K562 (cell line): ENCODE results near the gene ZNF143. TPM values are rescaled to one million over a fixed set of nuclear protein-coding genes. Genes with fewer than 3 reads are reported as not detected.

Source experiments
- FOSL1 ChIP-seq: fragments of 200-800 bp; sonication (Bioruptor generic); conservative IDR thresholded peaks from 2 replicates; pipeline ENCODE4 v1.6.1; 2016; ENCODE audit warnings: missing genetic modification characterization, missing compliant biosample characterization
- L3MBTL2 ChIP-seq: fragments of 450-650 bp; IDR thresholded peaks from 2 replicates; pipeline ENCODE4 v1.6.1; 2016; ENCODE audit warnings: mild to moderate bottlenecking, moderate library complexity
- RAD21 ChIP-seq, 2 experiments: fragments of 250-450 bp in 1 of 2; fragments of 450-650 bp in 1 of 2; sonication (Bioruptor Pico) in 1 of 2; formaldehyde crosslinking in 1 of 2; IDR thresholded peaks in 1 of 2; conservative IDR thresholded peaks in 1 of 2; 2 replicates each; pipeline versions ENCODE4 v1.4.0 to v1.8.0; 2020 to 2022; ENCODE audit warnings: mild to moderate bottlenecking in 2 of 2, moderate library complexity in 1 of 2
- RB1 ChIP-seq: fragments of 450-650 bp; IDR thresholded peaks from 2 replicates; pipeline ENCODE4 v1.6.1; 2017; ENCODE audit warnings: low read depth, mild to moderate bottlenecking
- UBTF ChIP-seq, 2 experiments: IDR thresholded peaks; 2 replicates each; pipeline ENCODE4 v1.6.1; 2012; ENCODE audit warnings: improper control_type of control experiment in 2 of 2, low read depth in 2 of 2, low read length in 2 of 2, borderline replicate concordance in 1 of 2
- ZNF384 ChIP-seq: IDR thresholded peaks from 2 replicates; pipeline ENCODE4 v1.6.1; 2012; ENCODE audit warnings: low read depth, low read length, improper control_type of control experiment
- polyA plus RNA-seq, 8 experiments: library from polyadenylated mRNA; depleted of rRNA in 4 of 8; stranded (reverse) in 5 of 8; unstranded in 3 of 8; fragments of >200 nt; fragmentation: Nextera tagmentation in 2 of 8; fragmentation: Illumina TruSeq in 1 of 8; extraction: Ambion mirVana in 2 of 8; extraction: Trizol in 1 of 8; gene quantifications; 2 replicates each; pipeline versions ENCODE4 v1.2.1 to v1.2.3, GENCODE V29; 2011 to 2014; ENCODE audit warnings: inconsistent platforms in 1 of 8, missing spikeins in 1 of 8
- total RNA-seq, 7 experiments: library from RNA; depleted of rRNA in 6 of 7; stranded (reverse); fragments of >200 nt in 6 of 7; fragmentation: Illumina TruSeq in 2 of 7; extraction: Trizol in 2 of 7; gene quantifications; 2 replicates each; pipeline versions ENCODE4 v1.2.1 to v1.2.3, GENCODE V29; 2011 to 2021; ENCODE audit warnings: low replicate concordance in 1 of 7
- TF ChIP-seq, protein P1 (sequence below), 2 experiments: fragments of 450-650 bp; formaldehyde crosslinking in 1 of 2; IDR thresholded peaks; 2 replicates each; pipeline versions ENCODE4 v1.4.0 to v1.6.1; 2014 to 2020; ENCODE audit warnings: mild to moderate bottlenecking in 2 of 2, borderline replicate concordance in 1 of 2, low read depth in 1 of 2
- TF ChIP-seq, protein P2 (sequence below): fragments of 200-800 bp; sonication (Bioruptor generic); IDR thresholded peaks from 2 replicates; pipeline ENCODE4 v1.6.1; 2017; ENCODE audit warnings: missing genetic modification characterization, missing compliant biosample characterization
- TF ChIP-seq, protein P3 (sequence below): fragments of 450-650 bp; IDR thresholded peaks from 2 replicates; pipeline ENCODE4 v1.6.1; 2016; ENCODE audit warnings: mild to moderate bottlenecking

The ZNF143 gene
- total and polyA plus RNA-seq, 9 of the 15 experiments (the other 6 are each of a cell fraction or from before 2014, with no cell fraction given): 18.4 to 58.5 (median 27.1) TPM

DNA sequence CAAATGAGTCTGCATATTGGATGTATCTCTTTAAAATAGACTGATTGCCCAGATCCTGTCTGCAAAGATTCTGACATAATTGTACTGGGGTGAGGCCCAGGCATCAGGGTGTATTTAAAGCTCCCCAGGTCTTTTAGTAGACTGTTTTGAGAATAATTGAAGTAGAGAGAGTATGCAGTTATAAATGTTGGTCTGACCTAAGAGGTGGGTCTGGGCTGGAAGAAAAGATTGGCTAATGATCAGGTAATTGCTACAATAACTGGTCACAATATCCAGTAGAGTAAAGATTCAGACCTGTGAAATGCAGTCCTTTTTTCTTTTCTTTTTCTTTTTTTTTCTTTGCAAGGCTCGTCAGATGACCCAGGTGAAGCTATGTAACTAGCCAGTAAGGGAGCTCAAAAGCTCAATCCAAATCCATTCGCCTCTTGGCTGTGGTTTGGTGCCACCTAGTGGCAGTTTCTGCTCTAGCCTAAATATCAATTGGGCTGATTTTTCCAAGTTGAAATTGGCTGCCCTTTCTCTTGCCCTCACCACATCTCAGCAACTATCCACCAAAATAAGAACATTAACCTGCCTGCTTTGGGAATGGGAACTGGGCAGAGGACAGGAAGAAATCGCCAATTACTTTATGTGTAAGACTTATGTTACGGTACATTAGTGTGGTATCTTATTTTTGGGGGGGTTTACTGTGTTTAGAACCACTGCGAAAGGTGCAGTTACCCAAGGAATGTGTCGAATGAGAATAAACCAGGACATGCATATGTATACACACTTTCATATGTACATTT lies 45.9 kb downstream of the ZNF143 start (continued):
- TF ChIP-seq, protein P1, sequence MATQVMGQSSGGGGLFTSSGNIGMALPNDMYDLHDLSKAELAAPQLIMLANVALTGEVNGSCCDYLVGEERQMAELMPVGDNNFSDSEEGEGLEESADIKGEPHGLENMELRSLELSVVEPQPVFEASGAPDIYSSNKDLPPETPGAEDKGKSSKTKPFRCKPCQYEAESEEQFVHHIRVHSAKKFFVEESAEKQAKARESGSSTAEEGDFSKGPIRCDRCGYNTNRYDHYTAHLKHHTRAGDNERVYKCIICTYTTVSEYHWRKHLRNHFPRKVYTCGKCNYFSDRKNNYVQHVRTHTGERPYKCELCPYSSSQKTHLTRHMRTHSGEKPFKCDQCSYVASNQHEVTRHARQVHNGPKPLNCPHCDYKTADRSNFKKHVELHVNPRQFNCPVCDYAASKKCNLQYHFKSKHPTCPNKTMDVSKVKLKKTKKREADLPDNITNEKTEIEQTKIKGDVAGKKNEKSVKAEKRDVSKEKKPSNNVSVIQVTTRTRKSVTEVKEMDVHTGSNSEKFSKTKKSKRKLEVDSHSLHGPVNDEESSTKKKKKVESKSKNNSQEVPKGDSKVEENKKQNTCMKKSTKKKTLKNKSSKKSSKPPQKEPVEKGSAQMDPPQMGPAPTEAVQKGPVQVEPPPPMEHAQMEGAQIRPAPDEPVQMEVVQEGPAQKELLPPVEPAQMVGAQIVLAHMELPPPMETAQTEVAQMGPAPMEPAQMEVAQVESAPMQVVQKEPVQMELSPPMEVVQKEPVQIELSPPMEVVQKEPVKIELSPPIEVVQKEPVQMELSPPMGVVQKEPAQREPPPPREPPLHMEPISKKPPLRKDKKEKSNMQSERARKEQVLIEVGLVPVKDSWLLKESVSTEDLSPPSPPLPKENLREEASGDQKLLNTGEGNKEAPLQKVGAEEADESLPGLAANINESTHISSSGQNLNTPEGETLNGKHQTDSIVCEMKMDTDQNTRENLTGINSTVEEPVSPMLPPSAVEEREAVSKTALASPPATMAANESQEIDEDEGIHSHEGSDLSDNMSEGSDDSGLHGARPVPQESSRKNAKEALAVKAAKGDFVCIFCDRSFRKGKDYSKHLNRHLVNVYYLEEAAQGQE (IDR thresholded peaks at IDR 0.05; ENCODE audit: borderline replicate concordance): peak; percentile 85
- TF ChIP-seq, protein P1 (CRISPR knock-in tag; IDR thresholded peaks at IDR 0.05; ENCODE audit: low read depth): no peak
- TF ChIP-seq, protein P2, sequence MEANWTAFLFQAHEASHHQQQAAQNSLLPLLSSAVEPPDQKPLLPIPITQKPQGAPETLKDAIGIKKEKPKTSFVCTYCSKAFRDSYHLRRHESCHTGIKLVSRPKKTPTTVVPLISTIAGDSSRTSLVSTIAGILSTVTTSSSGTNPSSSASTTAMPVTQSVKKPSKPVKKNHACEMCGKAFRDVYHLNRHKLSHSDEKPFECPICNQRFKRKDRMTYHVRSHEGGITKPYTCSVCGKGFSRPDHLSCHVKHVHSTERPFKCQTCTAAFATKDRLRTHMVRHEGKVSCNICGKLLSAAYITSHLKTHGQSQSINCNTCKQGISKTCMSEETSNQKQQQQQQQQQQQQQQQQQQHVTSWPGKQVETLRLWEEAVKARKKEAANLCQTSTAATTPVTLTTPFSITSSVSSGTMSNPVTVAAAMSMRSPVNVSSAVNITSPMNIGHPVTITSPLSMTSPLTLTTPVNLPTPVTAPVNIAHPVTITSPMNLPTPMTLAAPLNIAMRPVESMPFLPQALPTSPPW (CRISPR knock-in tag): peak; percentile 19; the same call in 1 of the 2 replicates
- TF ChIP-seq FOSL1 (tag) (no peak), RB1 (peak; percentile 49; the same call in 1 of the 2 replicates), ZNF384 (peak; percentile 63; the same call in 1 of the 2 replicates), L3MBTL2 (0 out of 2 replicates have a peak, but pooled peaks have one; percentile 10), RAD21 (CRISPR knock-in tag; conservative IDR thresholded peaks at IDR 0.05 in 1 of 2, IDR thresholded peaks at IDR 0.05 in 1 of 2) (peak; percentile 87 to 94), UBTF (IDR thresholded peaks at IDR 0.05; ENCODE audit: borderline replicate concordance in 1 of 2, low read depth in 2 of 2, low read length in 2 of 2) (no peak)
- TF ChIP-seq, protein P3, sequence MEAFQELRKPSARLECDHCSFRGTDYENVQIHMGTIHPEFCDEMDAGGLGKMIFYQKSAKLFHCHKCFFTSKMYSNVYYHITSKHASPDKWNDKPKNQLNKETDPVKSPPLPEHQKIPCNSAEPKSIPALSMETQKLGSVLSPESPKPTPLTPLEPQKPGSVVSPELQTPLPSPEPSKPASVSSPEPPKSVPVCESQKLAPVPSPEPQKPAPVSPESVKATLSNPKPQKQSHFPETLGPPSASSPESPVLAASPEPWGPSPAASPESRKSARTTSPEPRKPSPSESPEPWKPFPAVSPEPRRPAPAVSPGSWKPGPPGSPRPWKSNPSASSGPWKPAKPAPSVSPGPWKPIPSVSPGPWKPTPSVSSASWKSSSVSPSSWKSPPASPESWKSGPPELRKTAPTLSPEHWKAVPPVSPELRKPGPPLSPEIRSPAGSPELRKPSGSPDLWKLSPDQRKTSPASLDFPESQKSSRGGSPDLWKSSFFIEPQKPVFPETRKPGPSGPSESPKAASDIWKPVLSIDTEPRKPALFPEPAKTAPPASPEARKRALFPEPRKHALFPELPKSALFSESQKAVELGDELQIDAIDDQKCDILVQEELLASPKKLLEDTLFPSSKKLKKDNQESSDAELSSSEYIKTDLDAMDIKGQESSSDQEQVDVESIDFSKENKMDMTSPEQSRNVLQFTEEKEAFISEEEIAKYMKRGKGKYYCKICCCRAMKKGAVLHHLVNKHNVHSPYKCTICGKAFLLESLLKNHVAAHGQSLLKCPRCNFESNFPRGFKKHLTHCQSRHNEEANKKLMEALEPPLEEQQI: 0 out of 2 replicates have a peak, but pooled peaks have one; percentile 30
